Activated naive CD4-positive, alpha-beta T cell treated with anti-CD3 and anti-CD28 coated beads, Interleukin-2, amount 50 U/mL, for 72 hours (primary cell): ENCODE results near the gene PTPRR. TPM values are rescaled to one million over a fixed set of nuclear protein-coding genes. Genes with fewer than 3 reads are reported as not detected.

Experiments
- ATAC-seq, 2 donors: fragments of 150-1000 bp; cut with Tn5 transposase; 2 replicates each; pipeline ENCODE4 v1.10.0; 2021; ENCODE audit warnings: mild to moderate bottlenecking in 2 of 2, moderate library complexity in 2 of 2
- DNase-seq, 2 donors: peaks; one replicate each; pipeline ENCODE4 v3.0.0; 2021 to 2022; ENCODE audit warnings: low spot score in 2 of 2
- H3K27ac Mint-ChIP-seq, 2 donors: one replicate each; pipeline ENCODE4 v1.8.0; 2022; ENCODE audit warnings: mild to moderate bottlenecking in 2 of 2, mixed read lengths in 2 of 2
- H3K36me3 Mint-ChIP-seq, 2 donors: one replicate each; pipeline ENCODE4 v1.8.0; 2022; ENCODE audit warnings: mixed read lengths in 2 of 2
- H3K9me3 Mint-ChIP-seq, 2 donors: one replicate each; pipeline ENCODE4 v1.8.0; 2022; ENCODE audit warnings: mixed read lengths in 2 of 2
- total RNA-seq, 2 donors: library from RNA; stranded (reverse); gene quantifications; one replicate each; pipeline ENCODE4 v1.2.3, GENCODE V29; 2022

PTPRR gene
- total RNA-seq, 2 donors from 2014 or later: not detected

DNA sequence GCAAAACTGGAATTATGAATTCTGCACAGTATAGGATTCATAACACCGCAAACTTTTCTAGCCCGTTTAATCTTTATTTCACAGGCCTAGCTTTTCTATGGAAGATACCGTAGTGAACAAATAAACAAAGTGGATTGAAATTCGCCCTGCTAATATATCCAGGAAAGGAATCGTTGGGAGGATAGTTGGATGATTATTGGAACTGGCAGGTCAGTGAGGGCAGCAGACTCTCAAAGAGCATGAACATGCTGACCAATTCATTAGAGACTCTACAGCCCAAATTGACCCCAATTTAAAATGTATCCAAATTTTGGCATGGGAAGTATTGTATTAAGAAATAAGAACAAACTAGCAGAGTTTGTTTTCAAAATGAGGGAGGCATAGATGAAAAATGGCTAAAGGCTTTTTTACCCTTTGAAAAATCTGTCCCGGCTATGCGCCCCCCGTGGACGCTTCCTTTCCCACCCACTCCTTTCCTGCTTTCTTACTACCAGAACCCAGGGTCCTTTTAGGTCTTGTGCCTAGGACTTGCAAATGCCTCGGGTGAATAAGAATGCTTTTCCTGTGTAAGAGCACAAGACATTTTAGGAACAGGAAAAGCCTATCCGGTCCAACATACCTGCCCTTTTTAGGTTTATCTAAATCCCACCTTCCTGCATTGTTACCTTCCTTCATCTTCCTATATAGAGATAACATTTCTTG is 198.7 kb downstream of the PTPRR start:
- DNase-seq (no peak), ATAC-seq (no peak)
- Mint-ChIP-seq H3K27ac (no peak overlapping the region), H3K36me3 (no peaks in the 10 kb centered on the region), H3K9me3 (no peaks in the 10 kb centered on the region)

DNA sequence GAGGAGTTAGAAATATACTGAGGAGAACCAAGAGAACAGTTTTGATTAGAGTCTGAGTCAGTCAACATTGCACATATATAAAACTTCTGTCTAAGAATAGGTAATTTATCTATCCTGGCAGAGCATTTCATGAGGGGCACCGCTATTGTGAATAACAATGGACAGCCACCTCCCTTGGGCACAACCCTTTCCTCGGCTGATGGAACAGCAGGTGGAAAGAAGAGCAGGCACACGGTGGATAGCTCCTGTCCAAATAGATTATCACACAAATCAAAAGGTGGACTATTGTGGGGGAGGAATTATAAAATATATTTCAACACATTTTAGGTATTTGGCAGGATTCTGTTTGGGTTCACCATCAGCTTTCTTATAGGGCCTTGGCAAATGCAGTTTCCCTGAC is 199.3 kb downstream of the PTPRR start:
- Mint-ChIP-seq H3K36me3 (no peaks in the 10 kb centered on the region), H3K9me3 (no peaks in the 10 kb centered on the region), H3K27ac (no peak overlapping the region)
- no peak for ATAC-seq
- no peak for DNase-seq

DNA sequence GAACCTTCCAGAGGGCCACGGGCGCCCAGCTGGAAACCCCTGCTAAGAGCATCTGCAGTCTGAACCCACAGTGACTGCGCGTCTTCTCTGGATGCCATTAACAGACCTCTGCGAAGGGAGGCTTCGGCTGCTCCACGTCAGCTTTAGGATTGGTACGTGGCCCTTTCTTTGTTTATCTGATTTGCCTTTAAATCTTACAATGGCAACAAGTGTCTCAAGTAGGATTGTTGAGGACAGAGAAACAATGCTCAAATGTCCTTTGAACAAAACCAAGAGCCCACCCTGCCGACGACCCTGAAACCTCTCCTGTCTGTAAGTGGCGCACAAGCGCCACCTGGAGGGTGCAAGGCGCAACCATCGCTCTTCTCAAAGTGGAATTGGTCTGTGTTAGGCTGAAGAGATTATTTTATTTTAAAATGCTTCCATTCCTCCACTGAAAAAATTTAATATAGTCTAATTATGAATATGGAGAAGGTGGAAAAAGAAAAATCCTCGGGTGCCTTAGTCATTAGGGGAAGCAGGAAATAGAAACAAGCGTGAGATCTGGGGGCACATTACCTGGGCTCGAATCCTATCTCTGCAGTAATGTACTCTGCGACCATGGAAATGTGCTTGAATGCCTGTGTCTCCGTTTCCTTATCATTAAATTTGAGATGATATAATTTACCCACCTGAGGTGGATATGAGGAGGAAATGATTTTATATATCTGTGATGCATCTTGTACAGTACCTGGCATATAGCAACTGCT is 200.7 kb downstream of the PTPRR start:
- ATAC-seq (peak in 1 of 2 donors; percentile 76), DNase-seq (peak in 1 of 2 donors; percentile 24)
- Mint-ChIP-seq H3K36me3 (no peaks in the 10 kb centered on the region), H3K27ac (no peak overlapping the region), H3K9me3 (no peaks in the 10 kb centered on the region)

DNA sequence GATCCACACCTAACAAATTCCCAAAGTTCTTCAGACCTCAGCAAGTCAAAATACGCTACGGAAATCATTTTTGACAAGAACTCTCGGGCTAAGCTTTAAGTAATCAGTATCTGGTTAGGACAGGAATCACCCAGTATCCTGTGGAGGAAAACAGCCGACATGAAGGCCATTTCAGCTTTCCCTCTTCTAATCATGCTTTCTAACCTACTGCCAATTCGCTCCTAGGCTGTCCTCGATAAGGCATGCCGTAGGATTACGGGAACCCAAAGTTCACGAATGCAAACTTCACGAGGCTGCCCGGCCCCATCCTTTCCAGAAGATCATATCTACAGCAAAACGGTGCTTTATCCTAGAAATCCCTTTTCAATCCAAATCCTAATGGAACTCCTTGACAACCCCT is 201.5 kb downstream of the PTPRR start:
- no peaks in the 10 kb centered on the region for H3K9me3 Mint-ChIP-seq
- no peak overlapping the region for H3K27ac Mint-ChIP-seq
- no peak for DNase-seq
- ATAC-seq: no peak
- H3K36me3 Mint-ChIP-seq: no peaks in the 10 kb centered on the region

DNA sequence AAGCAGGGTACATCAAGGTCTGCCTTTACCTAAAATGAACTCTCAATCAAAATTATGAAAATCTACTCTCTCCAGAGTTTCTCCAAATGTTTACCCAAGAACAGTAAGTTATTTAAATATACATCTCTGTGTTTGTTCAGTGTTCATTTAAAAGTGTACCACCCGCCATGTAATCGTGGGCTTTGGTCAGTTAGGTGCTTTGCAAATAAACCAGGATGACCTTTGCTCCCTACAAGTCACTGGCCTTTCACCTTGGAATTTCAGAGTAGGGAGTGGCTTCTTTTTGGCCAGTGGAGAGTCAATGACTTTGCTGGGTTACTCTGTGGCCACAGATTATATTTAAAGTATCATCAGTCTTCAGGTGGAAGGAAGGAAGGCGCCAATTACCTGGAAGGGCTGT is 208.7 kb downstream of the PTPRR start:
- no peaks in the 10 kb centered on the region for H3K36me3 Mint-ChIP-seq
- H3K27ac Mint-ChIP-seq: no peak overlapping the region
- DNase-seq: no peak
- no peaks in the 10 kb centered on the region for H3K9me3 Mint-ChIP-seq
- no peak for ATAC-seq

DNA sequence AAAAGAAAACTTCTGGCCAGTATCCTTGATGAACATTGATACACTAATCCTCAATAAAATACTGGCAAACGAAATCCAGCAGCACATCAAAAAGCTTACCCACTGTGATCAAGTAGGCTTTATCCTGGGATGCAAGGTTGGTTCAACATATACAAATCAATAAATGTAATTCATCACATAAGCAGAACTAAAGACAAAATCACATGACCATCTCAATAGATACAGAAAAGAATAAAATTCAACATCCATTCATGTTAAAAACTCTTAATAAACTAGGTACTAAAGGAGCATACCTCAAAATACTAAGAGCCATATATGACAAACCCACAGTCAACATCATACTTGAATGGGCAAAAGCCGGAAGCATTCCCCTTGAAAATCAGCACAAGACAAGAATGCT is 211.5 kb downstream of the PTPRR start:
- ATAC-seq (no peak), DNase-seq (no peak)
- Mint-ChIP-seq H3K27ac (no peak overlapping the region), H3K9me3 (no peaks in the 10 kb centered on the region), H3K36me3 (no peaks in the 10 kb centered on the region)

DNA sequence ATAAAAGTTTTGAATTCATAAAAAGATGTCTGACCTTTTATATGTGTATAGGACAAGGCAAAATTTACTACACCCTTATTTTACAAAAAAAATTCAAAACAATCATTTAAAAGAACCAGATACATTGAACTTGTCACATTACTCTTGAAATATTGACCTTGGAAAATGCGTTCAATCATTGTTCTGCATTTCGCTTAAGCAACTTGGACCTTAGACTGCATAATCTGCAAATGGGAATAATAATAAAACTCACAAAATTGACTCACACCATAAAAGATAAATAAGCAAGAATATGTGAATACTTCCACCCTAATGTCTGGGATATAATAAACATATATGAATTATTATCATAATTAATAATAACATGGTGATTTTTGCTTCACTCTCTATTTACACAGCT is 213.9 kb downstream of the PTPRR start:
- no peaks in the 10 kb centered on the region for H3K9me3 Mint-ChIP-seq
- DNase-seq: no peak
- no peak for ATAC-seq
- no peaks in the 10 kb centered on the region for H3K36me3 Mint-ChIP-seq
- H3K27ac Mint-ChIP-seq: no peak overlapping the region

DNA sequence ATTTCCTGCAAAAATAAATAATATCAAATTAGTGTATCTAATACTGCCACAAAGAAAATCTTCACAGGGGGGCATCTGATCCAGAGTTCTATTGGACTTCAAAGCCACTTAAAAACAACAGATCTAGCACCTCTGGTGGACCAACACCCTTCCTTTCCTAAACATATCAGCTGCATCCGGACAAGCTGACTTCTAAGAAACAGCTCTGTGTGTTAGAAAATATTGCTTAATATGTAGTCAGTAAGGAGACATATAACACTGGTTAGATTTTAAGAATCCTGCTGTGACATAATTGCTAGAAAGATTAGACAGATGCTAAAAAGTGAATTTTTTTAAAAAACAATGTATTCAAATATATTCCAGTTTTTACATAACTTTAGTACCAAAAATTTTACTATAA is 222.2 kb downstream of the PTPRR start:
- DNase-seq (no peak), ATAC-seq (no peak)
- Mint-ChIP-seq H3K9me3 (no peaks in the 10 kb centered on the region), H3K36me3 (no peaks in the 10 kb centered on the region), H3K27ac (no peak overlapping the region)

DNA sequence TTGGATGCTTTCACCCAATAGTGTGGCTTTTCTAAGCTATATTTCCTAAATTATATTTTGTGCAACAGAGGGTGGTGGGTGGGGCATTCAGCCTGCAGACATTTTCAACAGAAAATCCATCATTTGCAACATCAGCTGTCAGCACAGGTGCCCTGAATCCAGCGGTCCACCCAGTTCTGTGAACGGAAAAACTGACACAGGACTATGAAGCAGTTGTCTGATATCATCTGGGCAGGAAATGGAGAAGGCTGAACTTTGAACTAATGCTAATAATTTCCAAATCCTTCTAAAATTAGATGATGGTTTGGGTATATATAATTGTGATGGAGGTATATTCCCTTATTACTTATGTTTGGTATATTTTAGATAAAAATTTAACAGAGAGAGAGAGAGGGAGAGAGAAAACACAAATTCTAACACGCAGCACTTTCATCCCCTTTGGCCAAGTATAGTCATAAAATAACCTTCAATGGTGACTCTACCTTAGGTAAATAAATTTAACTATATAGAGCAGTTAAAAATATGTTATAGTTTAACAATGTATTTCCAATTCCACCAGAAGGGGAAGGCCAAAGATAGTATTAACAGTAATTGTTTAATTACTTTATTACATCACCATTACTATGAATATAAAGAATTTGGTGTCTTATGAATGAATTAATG is 225.0 kb downstream of the PTPRR start:
- no peaks in the 10 kb centered on the region for H3K9me3 Mint-ChIP-seq
- ATAC-seq (no peak), DNase-seq (no peak)
- H3K27ac Mint-ChIP-seq: no peak overlapping the region
- H3K36me3 Mint-ChIP-seq: no peaks in the 10 kb centered on the region

DNA sequence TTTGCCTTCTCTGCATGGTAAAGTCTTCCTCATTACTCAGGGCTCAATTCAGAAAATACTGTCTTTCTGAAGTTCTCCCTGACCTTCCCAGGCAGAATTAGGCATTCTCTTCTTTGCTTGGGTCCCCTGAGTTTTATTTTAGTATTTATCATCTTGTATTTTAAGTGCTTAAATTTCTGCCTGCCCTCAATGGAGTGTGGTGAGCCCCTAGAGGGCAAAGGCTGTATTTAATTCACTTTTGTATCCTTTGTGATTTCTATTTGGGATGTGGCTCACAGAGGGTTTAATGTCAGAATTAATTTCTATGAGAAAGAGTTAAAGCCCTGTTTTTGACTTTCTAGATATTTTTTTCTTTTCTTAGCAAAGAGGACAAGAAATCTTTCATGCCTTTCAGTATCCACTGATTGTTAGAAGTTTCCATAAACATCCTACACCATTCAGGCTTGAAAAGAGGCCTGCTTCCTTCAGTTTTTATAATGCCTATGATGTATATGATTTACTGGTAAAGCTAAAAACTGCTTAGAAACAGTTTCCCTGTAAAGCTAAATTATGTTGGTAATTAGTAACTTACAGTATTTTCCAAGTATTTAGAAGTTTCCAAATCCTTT is 227.8 kb downstream of the PTPRR start:
- Mint-ChIP-seq H3K27ac (no peak overlapping the region), H3K9me3 (no peaks in the 10 kb centered on the region), H3K36me3 (no peaks in the 10 kb centered on the region)
- no peak for DNase-seq
- ATAC-seq: no peak

DNA sequence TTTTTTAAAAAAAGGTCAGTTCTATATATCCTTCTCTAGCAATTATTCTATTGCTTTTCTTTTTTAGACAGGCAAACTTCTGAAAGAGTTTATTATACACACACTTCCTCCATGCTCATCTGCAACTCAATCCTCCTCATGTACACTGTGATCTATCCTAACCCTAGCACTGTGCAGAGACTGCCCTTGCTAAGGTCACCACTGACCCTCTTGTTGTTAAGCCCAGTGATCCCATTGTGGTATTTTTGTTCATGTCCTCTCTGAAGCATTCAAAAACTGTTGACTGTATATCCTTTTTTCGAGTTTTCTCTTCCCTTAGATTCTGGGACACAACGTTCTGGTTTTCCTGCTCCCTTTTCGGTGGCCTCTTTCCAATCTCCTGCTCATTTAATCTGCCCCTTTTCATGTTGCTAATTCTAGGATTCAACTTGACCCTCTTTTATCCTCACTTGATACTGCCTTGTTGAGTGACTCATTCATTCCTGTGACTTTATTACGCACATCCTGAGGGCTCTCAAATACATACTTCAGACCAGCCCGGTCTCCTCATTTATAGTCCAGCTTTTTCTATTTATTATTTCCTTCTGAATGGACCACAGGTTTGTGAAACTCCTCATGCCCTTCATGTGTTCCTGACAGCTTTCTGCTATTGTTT is 229.4 kb downstream of the PTPRR start:
- no peak for DNase-seq
- no peak for ATAC-seq
- H3K27ac Mint-ChIP-seq: no peak overlapping the region
- no peaks in the 10 kb centered on the region for H3K36me3 Mint-ChIP-seq
- H3K9me3 Mint-ChIP-seq: no peaks in the 10 kb centered on the region

DNA sequence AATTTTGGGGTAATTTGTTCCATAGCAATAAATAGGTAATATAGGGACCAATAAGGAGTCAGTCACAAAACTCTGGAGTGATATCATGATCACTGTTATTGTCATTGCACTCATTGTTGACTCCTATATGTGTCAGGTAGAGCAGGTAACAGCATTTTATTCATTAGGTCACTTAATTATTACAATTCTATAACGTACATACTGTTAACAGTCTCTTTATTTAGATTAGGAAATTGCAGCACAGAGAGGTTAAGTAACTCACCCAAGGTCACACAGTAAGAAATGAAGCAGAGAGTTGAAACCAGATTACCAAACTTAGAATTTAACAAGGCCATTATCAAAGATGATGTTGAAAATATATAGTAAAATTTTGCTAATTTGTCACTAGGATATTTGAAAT is 233.6 kb downstream of the PTPRR start:
- no peak overlapping the region for H3K27ac Mint-ChIP-seq
- ATAC-seq (no peak), DNase-seq (no peak)
- H3K9me3 Mint-ChIP-seq: no peaks in the 10 kb centered on the region
- no peaks in the 10 kb centered on the region for H3K36me3 Mint-ChIP-seq

DNA sequence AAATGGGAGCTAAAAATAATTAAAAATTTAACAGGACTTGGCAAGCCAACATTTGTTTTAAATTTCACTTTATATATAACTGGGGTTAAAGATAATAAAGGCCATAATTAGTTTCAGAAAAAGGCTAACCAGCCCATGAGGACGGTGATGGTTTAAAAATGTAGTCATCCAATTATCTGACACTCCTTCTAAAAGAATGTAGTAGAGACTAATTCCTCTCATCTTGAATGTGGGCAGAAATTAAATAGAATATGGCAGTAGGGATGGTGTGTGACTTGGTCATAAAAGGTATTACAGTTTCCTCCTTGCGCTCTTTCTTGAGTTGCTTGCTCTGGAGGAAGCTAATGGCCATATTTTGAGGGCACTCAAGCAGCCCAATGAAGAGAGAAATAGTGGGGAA is 234.2 kb downstream of the PTPRR start:
- H3K27ac Mint-ChIP-seq: no peak overlapping the region
- H3K36me3 Mint-ChIP-seq: no peaks in the 10 kb centered on the region
- ATAC-seq (no peak), DNase-seq (no peak)
- no peaks in the 10 kb centered on the region for H3K9me3 Mint-ChIP-seq

DNA sequence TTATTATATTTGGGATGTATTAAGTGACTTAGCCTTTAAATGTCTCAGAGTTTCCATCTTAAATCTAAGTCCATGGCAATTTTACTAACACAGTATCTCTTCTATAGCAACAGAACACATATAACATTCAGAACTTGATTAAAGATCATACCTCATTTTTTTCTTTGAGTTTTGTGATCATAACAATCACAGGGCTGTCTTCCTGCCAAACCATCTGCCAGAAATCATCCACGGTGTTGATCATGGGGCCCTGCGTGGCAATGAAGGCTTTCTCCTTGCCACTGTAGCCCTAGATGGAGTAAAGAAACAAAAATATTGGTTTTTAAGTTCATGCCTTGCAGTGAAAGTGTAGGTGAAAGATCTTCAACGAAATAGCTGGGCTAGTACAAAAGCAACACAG is 236.6 kb downstream of the PTPRR start:
- ATAC-seq (no peak), DNase-seq (no peak)
- Mint-ChIP-seq H3K27ac (no peak overlapping the region), H3K36me3 (no peaks in the 10 kb centered on the region), H3K9me3 (no peaks in the 10 kb centered on the region)

DNA sequence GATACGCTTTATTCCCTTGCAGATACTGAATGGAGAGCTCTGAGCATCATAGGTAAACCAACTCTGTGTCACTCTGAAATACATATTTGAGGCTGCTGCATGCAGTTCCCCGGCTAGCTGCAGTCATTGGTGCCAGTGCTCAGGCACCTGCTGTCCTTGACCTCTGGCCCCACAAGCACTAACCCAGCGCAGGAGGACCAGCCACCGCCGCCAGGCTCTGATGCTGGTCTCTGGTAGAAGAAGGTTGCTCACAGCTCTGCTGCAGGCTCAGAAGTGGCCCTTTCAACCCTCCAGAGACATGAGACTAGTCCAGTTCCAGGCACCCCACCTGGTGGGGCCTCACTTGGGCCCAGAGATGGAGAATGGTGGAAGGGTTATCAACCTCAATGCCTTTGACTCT is 248.8 kb downstream of the PTPRR start:
- Mint-ChIP-seq H3K36me3 (no peaks in the 10 kb centered on the region), H3K9me3 (peaks cover 0 to 4% of the 10 kb centered on the region in 2 donors), H3K27ac (no peak overlapping the region)
- no peak for ATAC-seq
- no peak for DNase-seq

DNA sequence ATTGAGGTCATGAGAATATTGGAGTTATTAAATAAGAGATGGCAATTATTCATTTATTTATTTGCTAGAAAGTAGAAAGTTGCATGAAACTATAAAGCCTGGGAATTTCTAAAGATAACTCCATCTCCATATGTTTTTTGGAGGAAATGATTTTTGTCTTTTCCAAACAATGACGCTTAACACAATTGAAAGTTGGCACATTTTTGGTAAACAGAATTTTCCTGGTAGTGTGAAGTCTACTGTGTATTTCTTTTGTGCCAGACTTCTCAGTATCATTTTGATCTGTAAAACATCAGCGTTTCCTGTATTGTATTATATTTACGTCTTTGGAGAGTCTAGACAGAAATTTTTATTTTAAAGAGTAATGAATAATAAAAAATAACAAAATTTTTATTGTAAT is 249.6 kb downstream of the PTPRR start:
- Mint-ChIP-seq H3K9me3 (peaks cover 0 to 2% of the 10 kb centered on the region in 2 donors), H3K27ac (no peak overlapping the region), H3K36me3 (no peaks in the 10 kb centered on the region)
- no peak for ATAC-seq
- DNase-seq: no peak

DNA sequence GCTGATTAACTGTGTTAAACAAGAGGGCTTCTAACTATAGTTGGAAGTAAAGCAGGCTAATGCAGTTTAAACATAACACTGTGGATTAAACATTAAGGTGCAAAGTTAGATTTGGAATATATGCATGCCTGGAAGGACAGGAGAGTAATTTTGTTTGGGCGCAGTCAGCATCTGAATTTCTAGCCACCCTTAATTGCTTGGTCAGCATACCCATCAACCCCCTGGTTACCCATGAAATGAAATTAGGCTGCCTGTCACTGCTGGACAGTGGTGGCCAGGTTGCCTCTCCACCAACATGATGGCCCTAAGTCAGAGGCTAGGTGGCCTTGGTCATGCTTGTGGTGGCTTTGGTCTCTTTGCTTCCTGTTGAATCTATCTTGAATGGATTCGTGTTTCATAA is 253.3 kb downstream of the PTPRR start:
- Mint-ChIP-seq H3K36me3 (no peaks in the 10 kb centered on the region), H3K9me3 (no peaks in the 10 kb centered on the region), H3K27ac (no peak overlapping the region)
- ATAC-seq: no peak
- no peak for DNase-seq
